ENCODE results near the gene CNTN5.
"Not testable (repeated sequence)": the region's sequence is repeated elsewhere in the genome, so short reads cannot be mapped to it uniquely, and the experiment has no call there.

Gene CNTN5

DNA sequence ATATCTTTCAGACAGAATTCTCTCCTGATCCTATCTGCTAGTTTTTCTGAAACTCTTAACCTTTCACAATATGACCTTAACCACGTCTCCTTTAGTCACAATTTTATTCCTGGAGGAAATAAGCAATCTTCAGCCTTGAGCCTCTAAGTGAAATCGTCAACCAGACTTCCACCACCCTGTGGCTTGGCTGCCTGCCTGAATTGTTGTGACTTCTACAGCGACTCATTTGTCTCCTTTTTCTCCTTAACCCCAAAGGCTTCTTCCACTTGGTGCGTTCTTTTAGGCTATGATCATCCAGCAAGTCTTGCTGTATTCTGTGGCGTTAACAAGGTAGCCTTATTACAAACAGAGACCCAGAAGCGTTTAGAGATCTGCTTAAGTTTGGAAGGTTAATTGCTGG, 1131.2 kb downstream of the CNTN5 start:
- no peak for DNase-seq

DNA sequence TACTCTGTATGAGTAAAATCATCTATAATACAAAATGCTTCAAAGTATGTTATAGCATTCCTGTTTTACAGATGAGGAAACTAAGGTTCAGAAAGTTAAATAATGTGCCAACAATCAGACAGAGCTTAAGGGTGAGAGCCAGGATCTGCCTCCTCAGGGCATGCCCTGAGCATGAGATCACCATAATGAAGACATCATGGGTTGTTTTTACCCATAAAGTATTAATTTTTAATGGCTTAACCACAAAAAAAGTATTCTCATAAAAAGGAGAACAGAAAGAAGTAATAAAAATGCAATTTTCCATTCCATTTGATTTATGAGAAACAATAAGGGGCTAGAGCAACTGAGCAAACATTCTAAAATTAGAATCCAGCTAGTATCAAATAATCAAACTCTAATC, 1132.0 kb downstream of the CNTN5 start:
- DNase-seq, result no peak

DNA sequence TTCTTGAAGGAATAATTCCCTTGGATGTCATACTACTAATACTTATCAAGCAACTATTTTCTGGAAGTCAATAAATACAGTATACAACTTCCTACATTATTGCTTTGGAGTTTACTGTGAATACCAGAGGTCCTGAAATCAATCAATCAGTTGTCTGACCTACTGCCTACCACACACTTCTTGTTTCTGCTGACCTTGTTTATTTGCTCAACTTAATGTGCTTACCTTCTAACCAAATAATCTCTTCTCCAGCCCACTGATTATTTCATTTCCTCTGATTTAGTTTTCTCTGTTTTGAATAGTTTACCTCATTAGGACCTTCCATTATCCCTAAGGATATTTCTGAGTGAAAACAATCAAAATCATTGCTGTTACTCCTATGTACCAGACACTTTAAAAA, 1142.7 kb downstream of the CNTN5 start:
- no peak for DNase-seq

DNA sequence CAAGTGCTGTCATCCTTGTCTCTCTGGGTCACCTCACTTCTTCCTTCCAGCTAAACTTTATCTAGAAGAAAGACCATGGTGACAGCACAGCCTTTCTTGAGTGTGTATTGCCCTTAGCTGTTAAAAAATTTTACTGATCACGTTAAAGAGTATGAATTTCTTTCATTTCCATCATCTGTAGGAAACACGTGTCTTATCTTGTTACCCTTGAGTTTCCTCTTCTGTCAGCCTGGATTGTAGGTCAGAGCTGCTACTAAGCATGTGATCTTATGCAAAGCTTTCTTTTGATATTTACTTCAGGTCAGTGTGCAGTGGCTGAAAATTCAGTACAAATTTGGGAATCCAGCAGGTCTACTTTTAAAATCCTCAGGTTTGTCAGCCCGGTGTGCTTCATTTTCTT, 1154.1 kb downstream of the CNTN5 start:
- no peak for DNase-seq

DNA sequence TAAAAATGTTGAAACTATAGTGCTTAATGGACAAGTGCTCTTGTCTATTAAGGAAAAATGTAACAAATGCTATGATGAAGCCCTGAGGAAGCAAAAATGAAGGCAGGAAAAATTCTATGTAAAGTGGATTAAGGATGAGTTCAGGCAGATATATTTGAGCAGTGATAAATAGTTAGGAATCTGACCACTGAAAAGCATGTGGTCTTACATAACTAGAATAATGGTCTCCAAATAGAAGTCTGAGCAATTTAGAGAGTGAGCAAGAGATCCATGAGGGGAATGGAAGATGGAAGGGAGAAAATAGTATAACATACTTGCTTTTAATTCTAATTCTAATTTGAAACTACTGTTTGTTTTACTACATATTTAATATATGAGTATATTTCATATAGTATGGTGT, 1155.7 kb downstream of the CNTN5 start:
- DNase-seq, result no peak

DNA sequence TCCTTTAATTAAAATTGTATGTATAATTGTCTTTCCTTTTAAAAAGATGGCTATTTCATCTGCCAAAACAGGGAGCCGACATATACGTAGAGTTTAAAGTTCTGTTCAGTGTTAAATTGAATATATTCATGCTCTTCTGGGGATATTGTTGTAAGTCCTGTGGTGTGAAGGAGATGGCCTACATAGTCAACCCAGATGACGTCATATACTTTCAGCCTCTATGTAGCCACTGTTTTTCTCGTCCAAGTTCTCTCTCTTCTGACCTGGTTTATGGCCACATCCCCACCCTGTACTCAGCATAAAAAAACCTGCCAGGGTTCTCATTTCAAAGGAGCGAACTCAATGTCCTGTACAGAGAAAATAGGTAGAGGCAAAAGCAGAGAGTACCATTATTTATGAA, 1156.9 kb downstream of the CNTN5 start:
- DNase-seq, result no peak

DNA sequence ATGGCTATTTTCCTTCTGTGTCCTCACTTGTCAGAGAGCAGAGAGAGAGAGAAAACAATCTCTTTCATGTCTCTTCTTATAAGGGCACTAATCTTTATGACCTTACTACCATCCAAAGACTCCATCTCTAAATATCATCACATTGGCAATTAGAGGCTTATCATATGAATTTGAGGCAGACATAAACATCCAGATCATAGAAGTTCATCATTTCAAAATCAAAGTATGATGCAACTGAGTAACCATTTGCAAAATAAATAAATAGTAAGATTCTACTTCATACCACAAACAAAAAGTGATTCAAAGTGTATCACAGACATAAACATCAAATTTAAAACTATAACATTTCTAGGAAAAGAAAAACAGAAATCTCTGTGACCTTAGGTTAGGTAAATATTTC, 1161.6 kb downstream of the CNTN5 start:
- DNase-seq, result no peak

DNA sequence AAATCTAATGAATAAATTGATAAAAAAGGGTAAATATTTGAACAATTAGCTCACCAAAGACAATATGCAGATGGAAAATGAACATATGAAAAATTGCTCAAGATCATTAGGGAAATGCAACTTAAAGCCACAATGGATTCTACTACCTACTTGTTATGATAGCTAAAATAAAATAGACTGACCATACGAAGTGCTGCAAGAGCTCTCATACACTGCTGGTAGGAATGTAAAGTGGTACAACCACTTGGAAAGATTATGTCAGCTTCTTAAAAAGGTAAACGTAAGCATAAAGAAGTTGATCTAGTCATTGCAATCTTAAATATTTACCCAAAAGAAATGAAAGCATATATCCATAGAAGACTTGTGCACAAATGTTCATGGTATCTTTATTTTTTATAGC, 1162.2 kb downstream of the CNTN5 start:
- no peak for DNase-seq

DNA sequence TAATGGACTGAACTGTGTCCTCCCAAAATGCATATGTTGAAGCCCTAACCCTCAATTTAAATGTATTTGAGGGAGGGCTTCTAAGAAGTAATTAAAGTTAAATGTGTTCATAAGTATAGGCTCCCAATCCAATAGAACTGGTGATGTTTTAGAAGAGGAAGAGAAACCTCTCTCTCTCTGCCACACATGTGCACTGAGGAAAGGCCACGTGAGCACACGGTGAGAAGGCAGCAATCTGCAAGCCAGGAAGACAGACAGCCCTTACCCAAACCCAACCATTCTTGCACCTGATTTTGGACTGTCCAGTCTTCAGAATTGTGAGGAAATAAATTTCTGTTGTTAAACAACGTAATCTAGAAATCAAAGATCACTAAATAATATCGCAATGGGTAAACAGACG, 1164.8 kb downstream of the CNTN5 start:
- DNase-seq, result no peak

DNA sequence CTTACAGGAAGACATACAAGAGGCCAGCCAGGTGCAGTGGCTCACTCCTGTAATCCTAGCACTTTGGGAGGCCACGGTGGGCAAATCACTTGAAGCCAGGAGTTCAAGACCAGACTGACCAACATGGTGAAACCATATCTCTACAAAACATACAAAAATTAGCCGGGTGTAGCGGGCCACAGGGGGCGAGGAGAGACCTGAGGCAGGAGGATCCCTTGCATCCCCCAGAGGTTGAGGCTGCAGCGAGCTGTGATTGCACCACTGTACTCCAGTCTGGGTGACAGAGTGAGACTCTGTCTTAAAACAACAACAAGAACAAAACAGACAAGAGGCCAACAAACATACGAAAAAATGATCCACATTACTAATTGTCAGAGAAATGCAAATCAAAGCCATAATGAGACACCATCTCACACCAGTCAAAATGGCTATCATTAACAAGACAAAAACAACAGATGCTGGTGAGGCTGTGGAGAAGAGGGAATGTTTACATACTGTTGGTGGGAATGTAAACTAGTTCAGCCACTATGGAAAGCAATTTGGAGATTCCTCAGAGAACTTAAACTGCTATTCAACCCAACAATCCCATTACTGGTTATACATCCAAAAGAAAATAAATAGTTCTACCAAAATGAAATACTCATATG, 1167.5 kb downstream of the CNTN5 start:
- no peak for DNase-seq

DNA sequence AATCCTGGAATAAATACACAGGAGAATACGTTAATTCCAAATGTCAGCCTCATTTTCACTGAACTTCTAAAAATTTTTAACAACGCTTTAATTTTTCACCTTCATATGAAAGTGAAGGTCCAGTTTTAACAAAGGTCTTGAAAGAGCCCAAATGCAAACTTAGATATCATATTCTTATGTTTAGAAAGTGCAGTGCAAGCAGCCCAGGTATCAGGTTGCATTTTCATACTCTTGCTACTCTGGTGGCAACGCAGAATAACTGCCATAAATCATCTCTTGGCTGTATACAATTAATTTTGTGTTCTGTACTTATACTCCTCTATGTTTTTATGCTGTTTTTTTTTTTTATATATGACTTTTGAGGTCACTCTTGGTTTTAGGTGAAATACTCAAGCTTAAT, 1169.6 kb downstream of the CNTN5 start:
- DNase-seq, result no peak

DNA sequence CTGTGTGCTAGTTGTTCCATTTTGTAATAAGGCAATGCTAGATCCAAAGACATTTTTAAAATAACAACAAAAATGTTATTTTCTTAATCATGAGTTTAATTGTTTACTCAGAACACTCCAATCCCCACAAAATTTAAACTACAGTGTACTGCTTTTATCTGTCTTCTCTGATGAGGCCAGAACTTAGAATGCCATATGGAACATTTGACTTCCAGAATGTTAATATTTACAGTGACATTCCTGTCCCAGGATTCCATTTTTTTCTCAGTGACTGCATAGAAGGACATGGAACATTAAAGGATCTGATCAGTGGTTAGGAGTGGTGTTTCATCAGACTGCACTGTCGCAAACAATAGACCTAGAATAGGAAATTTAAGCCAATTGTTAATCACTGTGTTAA, 1171.4 kb downstream of the CNTN5 start:
- no peak for DNase-seq

DNA sequence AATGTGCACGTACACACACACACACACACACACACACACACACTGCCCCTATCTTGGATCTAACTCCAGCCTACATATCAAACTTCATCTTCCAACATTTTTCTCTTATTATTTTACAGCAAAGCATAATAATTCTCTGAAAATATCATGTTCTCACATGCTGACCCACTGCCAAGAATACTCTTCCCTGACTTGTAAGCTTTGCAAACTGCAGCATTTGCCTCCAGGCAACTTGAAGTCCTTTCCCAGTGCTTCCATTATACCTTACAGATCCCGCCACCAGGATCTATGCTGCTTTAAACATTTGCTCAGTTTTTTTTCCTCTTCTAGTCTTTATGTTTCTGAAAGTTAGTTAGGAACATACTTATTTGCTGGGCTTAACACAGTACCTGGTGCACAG, 1183.0 kb downstream of the CNTN5 start:
- no peak for DNase-seq

DNA sequence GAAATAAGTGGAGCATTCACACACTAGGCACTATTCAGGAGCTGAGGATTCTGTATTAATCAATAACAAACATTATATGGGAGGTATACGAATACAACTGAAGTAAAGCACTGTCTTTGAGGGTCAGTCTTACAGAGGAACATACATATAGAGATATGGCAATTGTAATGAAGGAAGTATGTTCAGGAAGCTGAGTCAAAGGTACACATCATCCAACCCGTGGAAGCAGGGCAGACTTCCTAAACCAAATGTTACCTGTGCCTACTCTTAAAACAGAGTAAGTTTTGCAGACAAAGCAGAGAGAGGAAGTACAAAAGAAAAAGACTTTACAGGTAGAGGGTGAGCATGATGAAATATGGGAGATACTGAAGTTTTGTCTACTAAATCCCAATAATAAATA, 1185.2 kb downstream of the CNTN5 start:
- no peak for DNase-seq

DNA sequence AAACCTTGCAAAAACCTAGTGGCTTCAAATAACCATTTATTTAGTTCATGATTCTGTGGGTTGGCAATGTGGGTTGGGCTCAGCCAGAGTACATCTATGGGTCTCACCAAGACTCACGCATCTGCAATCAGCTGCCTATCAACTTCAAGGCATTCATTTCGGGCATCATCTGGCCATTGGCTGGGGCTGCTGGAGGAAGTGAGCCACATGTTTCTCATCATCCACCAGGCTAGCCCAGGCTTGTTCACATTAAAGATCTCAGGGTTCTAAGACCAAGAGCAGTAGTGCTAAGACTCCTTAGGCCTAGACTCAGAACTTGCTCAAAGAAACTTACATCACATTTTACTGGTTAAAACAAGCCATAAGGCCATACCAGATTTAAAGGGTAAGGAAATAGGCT, 1187.5 kb downstream of the CNTN5 start:
- no peak for DNase-seq

DNA sequence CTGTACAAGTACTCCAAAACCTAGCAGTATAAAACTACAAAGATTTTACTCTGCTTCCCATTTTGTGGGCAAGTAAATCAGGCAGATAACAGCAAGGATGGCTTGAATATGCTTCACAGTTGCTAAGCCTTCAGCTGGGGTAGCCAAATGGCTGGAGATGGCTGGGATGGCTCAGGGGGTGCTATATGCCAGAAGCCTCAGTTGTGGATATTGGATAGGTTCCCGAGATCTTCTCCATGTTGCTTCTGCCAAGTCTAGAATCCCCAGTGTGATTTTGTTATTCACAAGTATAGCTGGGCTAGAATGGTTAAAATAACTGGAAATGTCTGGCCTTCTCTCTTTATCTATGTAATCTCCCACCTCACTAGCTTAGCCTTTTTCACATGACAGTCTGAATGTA, 1194.0 kb downstream of the CNTN5 start:
- DNase-seq, result no peak

DNA sequence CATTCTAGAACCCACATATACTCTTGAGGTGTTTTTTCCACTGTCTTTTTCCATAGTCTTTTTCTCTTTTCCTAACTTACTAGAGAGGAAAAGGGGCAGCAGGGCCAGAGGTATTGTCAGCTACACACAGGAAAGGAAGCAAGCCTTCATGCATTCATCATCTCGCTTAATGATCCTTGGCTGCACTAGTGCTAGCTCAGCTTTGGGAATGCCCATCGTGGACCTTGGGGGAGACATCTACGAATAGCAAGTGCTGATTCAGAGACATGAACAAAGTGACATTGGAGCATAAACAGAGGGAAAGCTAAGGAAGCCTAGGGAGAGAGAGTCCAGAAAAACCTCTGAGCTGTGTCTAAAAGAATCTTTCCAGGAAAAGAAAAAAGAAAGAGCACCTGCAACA, 1200.1 kb downstream of the CNTN5 start:
- no peak for DNase-seq

DNA sequence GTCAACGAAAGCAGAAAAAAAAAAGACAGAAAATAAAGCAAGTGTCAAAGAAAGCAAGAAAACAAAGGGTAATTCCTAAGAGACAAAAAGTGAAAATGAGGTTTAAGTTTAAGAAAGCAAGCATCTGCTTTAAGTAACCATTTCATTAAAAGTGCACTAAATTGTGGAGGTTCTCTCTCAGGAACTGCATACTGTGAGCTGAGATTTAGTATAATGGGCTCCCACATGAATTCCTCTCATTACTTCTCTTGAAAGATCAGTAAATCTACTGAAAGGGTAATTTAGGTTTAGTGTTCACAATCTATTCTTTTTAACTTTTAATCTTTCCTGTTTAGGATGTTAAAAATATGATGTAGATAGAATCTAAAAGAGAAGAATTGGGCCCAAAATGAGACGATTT, 1201.0 kb downstream of the CNTN5 start:
- no peak for DNase-seq

DNA sequence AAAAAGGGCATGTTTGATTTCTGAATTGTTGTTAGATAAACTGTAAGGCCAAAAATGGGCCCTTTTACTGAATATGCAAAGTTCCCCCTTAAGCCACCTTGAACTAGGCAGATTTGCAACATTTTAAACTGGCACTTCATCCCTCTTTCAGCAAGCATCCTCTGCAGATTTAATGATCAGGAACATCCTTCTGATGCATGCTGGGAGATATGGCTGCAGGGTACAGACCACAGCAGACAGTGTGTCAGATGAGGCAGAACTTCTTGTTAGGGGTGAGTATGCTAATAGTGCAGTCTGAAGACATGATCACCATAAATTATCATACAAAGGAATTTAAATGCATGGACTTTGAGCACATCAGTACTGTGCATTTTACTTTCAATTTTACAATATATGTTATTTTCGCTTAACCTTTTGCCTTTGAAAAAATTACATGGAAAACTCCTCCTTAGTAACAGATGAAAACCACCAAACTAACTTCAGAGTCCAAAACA, 1203.8 kb downstream of the CNTN5 start:
- DNase-seq, result no peak

DNA sequence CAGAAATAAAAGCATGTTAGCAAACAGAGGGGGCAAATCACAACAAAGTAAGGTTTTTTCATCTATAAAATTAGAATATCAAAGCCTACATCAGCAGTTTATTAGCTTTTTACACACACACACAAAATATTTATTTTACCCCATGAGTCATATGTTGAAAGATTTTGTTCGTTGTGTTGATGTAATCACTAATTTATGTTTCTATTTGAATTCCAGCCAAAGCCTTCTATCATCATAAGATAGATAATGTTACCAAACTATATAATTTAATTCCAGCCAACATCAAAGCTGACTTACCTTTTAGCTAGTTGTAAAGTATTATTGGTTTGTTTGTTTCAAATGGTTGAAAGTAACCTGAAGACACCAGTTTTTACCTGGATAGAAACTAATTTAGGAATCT, 1208.3 kb downstream of the CNTN5 start:
- no peak for DNase-seq

DNA sequence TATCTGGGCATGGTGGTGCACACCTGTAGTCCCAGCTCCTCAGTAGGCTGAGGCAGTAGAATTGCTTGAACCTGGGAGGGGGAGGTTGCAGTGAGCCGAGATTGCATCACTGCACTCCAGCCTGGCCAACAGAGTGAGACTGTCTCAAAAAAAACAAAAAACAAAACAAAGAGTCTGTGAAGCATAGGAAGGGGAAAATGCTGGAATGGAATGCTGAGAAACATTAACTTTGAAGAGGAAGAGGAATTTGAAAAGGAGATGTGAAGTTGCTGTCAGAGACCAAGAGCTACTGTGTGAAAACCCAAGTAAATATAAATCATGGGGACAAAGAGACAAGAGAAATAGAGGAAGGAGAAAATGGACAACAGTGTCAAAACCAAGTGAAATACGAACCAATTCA, 1211.3 kb downstream of the CNTN5 start:
- no peak for DNase-seq

DNA sequence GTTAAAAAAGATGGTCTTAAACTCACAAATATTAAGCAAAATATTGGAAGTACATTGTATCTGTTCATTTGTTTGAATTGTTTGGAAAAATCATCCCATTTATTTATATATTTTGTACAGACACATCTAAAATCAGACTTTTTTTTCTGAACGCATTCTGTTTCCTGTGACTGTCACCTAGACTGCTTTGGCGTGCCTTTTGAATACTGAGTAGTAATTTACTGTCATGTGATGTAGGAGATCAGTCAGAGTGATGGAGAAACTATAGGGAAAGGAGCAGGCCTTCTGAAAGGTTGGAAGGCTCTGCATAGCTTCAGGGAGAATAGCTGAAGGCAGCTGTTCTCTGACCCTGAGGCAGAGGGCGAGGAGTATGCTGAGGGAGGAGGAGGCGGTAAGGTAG, 1214.3 kb downstream of the CNTN5 start:
- DNase-seq, result no peak

DNA sequence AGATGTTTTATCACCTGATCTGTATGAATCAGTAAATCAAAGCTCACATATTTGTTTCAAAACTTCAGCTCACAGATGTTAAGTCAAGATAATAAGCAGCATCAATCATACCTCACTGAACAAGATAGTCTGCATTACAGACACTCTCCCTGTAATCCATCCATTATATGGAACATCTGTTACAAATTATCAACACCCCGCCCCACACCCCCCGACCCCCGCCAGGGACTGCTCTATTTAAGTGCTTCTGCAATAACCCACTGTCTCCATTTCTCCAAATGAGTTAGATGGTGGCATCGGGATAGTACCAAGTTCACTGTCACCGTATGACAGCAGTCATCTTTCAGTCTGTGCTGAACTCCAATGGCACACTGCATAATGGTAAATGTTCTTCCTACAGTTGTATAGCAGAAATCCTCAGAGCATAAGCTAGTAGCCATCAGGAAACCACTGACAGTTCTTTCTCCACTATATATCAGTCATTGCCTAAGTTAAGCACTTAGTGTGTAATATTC, 1219.3 kb downstream of the CNTN5 start:
- no peak for DNase-seq

DNA sequence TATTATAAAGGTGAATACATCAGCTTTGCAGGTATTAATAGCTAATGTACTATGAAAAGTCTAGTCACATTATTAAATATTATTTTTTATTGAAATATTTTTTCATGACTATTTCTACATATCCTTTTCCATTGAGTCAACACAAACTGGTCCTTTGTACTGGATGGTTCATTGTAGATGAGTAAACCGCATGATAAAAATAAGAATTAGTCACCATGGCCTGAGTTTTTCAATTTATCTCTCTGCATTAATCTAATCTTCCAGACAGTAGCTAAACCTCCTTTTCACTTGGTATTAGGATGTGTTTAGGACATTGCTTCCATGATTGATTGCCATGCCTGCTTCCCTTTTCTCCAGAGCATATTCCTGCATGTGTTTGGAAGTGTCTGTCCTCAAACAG, 1227.0 kb downstream of the CNTN5 start:
- DNase-seq, result no peak

DNA sequence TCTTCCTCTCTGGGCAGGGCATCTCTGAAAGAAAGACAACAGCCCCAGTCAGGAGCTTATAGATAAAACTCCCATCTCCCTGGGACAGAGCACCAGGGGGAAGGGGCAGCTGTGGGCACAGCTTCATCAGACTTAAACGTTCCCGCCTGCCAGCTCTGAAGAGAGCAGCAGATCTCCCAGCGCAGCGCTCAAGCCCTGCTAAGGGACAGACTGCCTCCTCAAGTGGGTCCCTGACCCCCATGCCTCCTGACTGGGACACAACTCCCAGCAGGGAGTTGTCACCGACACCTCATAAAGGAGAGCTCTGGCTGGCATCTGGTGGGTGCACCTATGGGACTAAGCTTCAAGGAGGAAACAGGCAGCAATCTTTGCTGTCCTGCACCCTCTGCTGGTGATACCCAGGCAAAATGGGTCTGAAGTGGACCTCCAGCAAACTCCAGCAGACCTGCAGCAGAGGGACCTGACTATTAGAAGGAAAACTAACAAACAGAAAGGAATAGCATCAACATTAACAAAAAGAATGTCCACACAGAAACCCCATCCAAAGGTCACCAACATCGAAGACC, 1236.6 kb downstream of the CNTN5 start:
- not testable (repeated sequence) for DNase-seq
